Smooth muscle cell (in vitro differentiated cells): ENCODE data around the gene LETMD1. TPM values are rescaled to one million over a fixed set of nuclear protein-coding genes. Genes with fewer than 3 reads are reported as not detected.

ENCODE experiments used
- DNase-seq: peaks from one replicate; lab custom pipeline; 2025; ENCODE audit not compliant: unreplicated experiment; lab: John Stamatoyannopoulos, UW
- H2AFZ ChIP-seq: fragments of 200-600 bp; sonication (generic); 2 replicates; pipeline ENCODE4 v1.6.0; 2016; ENCODE audit warnings: antibody characterized with exemption, low read depth, mild to moderate bottlenecking
- H3F3A ChIP-seq: fragments of 200-600 bp; sonication (generic); 2 replicates; pipeline ENCODE4 v1.6.0; 2017; ENCODE audit warnings: antibody characterized with exemption, low read depth
- H3K27ac ChIP-seq: fragments of 200-600 bp; sonication (generic); 2 replicates; pipeline ENCODE4 v1.5.1; 2016; ENCODE audit warnings: low read depth, mild to moderate bottlenecking
- H3K27me3 ChIP-seq: fragments of 200-600 bp; sonication (generic); 2 replicates; pipeline ENCODE4 v1.6.1; 2016; ENCODE audit warnings: low read depth, mild to moderate bottlenecking
- H3K36me3 ChIP-seq: fragments of 200-600 bp; sonication (generic); 2 replicates; pipeline ENCODE4 v1.5.1; 2016; ENCODE audit warnings: low read depth
- H3K4me1 ChIP-seq: fragments of 200-600 bp; sonication (generic); 2 replicates; pipeline ENCODE4 v1.5.1; 2016; ENCODE audit warnings: low read depth
- H3K4me2 ChIP-seq: fragments of 200-600 bp; sonication (generic); 2 replicates; pipeline ENCODE4 v1.6.0; 2016; ENCODE audit warnings: mild to moderate bottlenecking
- H3K4me3 ChIP-seq: fragments of 200-600 bp; sonication (generic); 2 replicates; pipeline ENCODE4 v1.5.1; 2016; ENCODE audit warnings: mild to moderate bottlenecking
- H3K79me2 ChIP-seq: fragments of 200-600 bp; sonication (generic); 2 replicates; pipeline ENCODE4 v1.6.0; 2016; ENCODE audit warnings: low read depth, mild to moderate bottlenecking
- H3K9ac ChIP-seq: fragments of 200-600 bp; sonication (generic); 2 replicates; pipeline ENCODE4 v1.6.0; 2016; ENCODE audit warnings: low read depth
- H3K9me3 ChIP-seq: fragments of 200-600 bp; sonication (generic); replicated peaks from 2 replicates; pipeline ENCODE4 v1.5.1; 2016; ENCODE audit warnings: low read depth
- H4K20me1 ChIP-seq: fragments of 200-600 bp; sonication (generic); 2 replicates; pipeline ENCODE4 v1.6.0; 2016; ENCODE audit warnings: low read depth
- WGBS: methylation state at CpG from one replicate; pipeline ENCODE4 v1.1.7; 2016; ENCODE audit warnings: low lambda C conversion rate; 5-methylcytosine and 5-hydroxymethylcytosine counted together
- polyA plus RNA-seq: library from polyadenylated mRNA; unstranded; fragments of >200 nt; fragmentation: Nextera tagmentation; extraction: Ambion mirVana; gene quantifications from 2 replicates; pipeline ENCODE4 v1.2.1, GENCODE V29; 2016
- total RNA-seq: library from RNA; depleted of rRNA; stranded (reverse); fragments of >200 nt; gene quantifications from 2 replicates; pipeline ENCODE4 v1.2.3, GENCODE V29; 2014
- TF ChIP-seq, protein P1 (sequence below): fragments of 200-600 bp; sonication (generic); IDR thresholded peaks from 2 replicates; pipeline ENCODE4 v1.5.1; 2017; ENCODE audit warnings: borderline replicate concordance, mild to moderate bottlenecking, antibody characterized with exemption; ENCODE audit not compliant: insufficient read depth, poor library complexity, severe bottlenecking

LETMD1 gene
- total and polyA plus RNA-seq, 2 experiments from 2014 or later = 8.9 to 32.9 TPM

- Histone ChIP-seq H3K36me3 (peaks cover 10% of the 10 kb centered on the region), H3F3A (peaks cover 21% of the 10 kb centered on the region), H3K9me3 (no peaks in the 10 kb centered on the region), H3K27ac (peak overlapping the region; percentile 76), H4K20me1 (peaks cover 15% of the 10 kb centered on the region), H3K79me2 (peaks cover 23% of the 10 kb centered on the region), H3K9ac (peak overlapping the region; percentile 20), H3K27me3 (no peaks in the 10 kb centered on the region), H3K4me2 (peak overlapping the region; percentile 42), H3K4me1 (no peaks in the 10 kb centered on the region), H2AFZ (no peak overlapping the region), H3K4me3 (no peak overlapping the region)
- DNase-seq = no peak
- TF ChIP-seq, protein P1, sequence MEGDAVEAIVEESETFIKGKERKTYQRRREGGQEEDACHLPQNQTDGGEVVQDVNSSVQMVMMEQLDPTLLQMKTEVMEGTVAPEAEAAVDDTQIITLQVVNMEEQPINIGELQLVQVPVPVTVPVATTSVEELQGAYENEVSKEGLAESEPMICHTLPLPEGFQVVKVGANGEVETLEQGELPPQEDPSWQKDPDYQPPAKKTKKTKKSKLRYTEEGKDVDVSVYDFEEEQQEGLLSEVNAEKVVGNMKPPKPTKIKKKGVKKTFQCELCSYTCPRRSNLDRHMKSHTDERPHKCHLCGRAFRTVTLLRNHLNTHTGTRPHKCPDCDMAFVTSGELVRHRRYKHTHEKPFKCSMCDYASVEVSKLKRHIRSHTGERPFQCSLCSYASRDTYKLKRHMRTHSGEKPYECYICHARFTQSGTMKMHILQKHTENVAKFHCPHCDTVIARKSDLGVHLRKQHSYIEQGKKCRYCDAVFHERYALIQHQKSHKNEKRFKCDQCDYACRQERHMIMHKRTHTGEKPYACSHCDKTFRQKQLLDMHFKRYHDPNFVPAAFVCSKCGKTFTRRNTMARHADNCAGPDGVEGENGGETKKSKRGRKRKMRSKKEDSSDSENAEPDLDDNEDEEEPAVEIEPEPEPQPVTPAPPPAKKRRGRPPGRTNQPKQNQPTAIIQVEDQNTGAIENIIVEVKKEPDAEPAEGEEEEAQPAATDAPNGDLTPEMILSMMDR = no peak
- WGBS = 33% methylated on average over 3 of the region's 3 CpGs
These were observed 21.9 kb downstream of the LETMD1 start for GRCh38 chr12:51070004-51070403.

- H3K9ac ChIP-seq = no peak overlapping the region
- H4K20me1 ChIP-seq = peaks cover 32% of the 10 kb centered on the region
- no peaks in the 10 kb centered on the region for H3K4me1 ChIP-seq
- TF ChIP-seq, protein P1 = no peak
- H3K79me2 ChIP-seq = peaks cover 40% of the 10 kb centered on the region
- H3K36me3 ChIP-seq = peaks cover 7% of the 10 kb centered on the region
- WGBS = 95% methylated on average over 2 of the region's 2 CpGs
- no peak for DNase-seq
- peaks cover 13% of the 10 kb centered on the region for H3F3A ChIP-seq
- no peak overlapping the region for H3K4me2 ChIP-seq
- no peaks in the 10 kb centered on the region for H3K27me3 ChIP-seq
- no peak overlapping the region for H3K4me3 ChIP-seq
- H3K9me3 ChIP-seq = no peaks in the 10 kb centered on the region
- no peak overlapping the region for H2AFZ ChIP-seq
- H3K27ac ChIP-seq = peak overlapping the region; percentile 9
These were observed 23.5 kb downstream of the LETMD1 start for GRCh38 chr12:51071663-51072062.

DNA sequence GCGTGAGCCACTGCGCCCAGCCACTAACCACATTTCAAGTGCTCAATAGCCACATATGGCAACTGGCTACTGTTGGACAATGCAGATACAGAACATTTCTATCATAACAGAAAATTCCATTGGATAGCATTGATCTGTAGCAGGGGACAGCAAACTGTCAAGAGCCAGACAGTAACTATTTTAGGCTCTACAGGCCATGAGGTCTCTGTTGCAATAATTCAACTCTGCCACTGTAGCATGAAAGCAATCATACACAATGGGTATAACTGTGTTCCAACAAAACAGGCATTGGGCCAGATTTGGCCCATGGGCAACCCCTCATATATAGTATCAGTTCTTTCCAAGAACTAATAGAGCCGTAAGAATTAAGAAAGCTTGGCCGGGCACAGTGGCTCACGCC, 27.3 kb downstream of the LETMD1 start:
- H3K4me2 ChIP-seq = no peak overlapping the region
- peaks cover 11% of the 10 kb centered on the region for H3F3A ChIP-seq
- H3K79me2 ChIP-seq = peaks cover 67% of the 10 kb centered on the region
- no peak overlapping the region for H3K9ac ChIP-seq
- TF ChIP-seq, protein P1 = no peak
- H3K4me3 ChIP-seq = no peak overlapping the region
- no peaks in the 10 kb centered on the region for H3K9me3 ChIP-seq
- H2AFZ ChIP-seq = no peak overlapping the region
- H3K27me3 ChIP-seq = no peaks in the 10 kb centered on the region
- no peaks in the 10 kb centered on the region for H3K36me3 ChIP-seq
- H3K27ac ChIP-seq = peak overlapping the region; percentile 49
- H3K4me1 ChIP-seq = peaks cover 7% of the 10 kb centered on the region
- no peak for DNase-seq
- WGBS = 91% methylated on average over 5 of the region's 5 CpGs
- H4K20me1 ChIP-seq = peaks cover 57% of the 10 kb centered on the region

- WGBS = 55% methylated on average over 10 of the region's 10 CpGs
- Histone ChIP-seq H3K27ac (peak overlapping the region; percentile 49), H4K20me1 (peaks cover 67% of the 10 kb centered on the region), H3F3A (peaks cover 3% of the 10 kb centered on the region), H3K36me3 (no peaks in the 10 kb centered on the region), H3K4me2 (peak overlapping the region; percentile 44), H3K9ac (no peak overlapping the region), H3K4me3 (no peak overlapping the region), H3K27me3 (no peaks in the 10 kb centered on the region), H3K79me2 (peaks cover 77% of the 10 kb centered on the region), H2AFZ (no peak overlapping the region), H3K4me1 (peaks cover 13% of the 10 kb centered on the region), H3K9me3 (no peaks in the 10 kb centered on the region)
- no peak for DNase-seq
- TF ChIP-seq, protein P1 = no peak
These were observed 28.3 kb downstream of the LETMD1 start for GRCh38 chr12:51076236-51076930.
